HG03521 (cell line): ENCODE data around the gene STRBP.

Experiments used
- ATAC-seq: cut with Tn5 transposase; IDR thresholded peaks from one replicate; pipeline ENCODE4 v1.9.1; 2021; ENCODE audit warnings: mild to moderate bottlenecking, moderate library complexity; ENCODE audit not compliant: unreplicated experiment

The STRBP gene

DNA sequence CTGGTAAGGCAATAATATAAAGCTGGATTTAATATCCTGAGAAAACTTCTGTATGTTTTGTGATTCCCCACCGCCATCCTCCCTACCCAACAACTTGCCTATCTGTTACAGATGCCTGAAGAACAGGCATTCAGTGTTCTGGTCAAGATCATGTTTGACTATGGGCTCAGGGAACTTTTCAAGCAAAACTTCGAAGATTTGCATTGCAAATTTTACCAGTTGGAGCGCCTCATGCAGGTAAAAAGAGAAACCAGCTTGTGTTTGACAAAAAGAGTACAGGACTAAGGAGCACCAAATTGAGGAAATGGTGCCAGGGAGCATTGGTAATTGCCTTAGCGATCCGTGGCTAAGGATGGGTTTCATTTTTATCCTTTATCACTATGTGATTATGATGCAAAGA lies 194.9 kb downstream of the STRBP start:
- ATAC-seq: no peak

- ATAC-seq: no peak
Observed at GRCh38 chr9:123072407-123072995, 195.9 kb downstream of the STRBP start.
